HUES64 (cell line): ENCODE data around the gene AMBRA1.
"Not testable (repeated sequence)": the region's sequence is repeated elsewhere in the genome, so short reads cannot be mapped to it uniquely, and the experiment has no call there.

Source experiments
- H3K27ac ChIP-seq: 2 replicates; pipeline ENCODE4 v1.7.0; 2013; ENCODE audit warnings: low read depth, low read length, inconsistent platforms
- H3K27me3 ChIP-seq: 2 replicates; pipeline ENCODE4 v1.6.1; 2013; ENCODE audit warnings: mild to moderate bottlenecking, low read length; ENCODE audit not compliant: insufficient read depth
- H3K36me3 ChIP-seq: 2 replicates; pipeline ENCODE4 v1.6.1; 2013; ENCODE audit warnings: mild to moderate bottlenecking, low read length; ENCODE audit not compliant: insufficient read depth
- H3K4me1 ChIP-seq: 2 replicates; pipeline ENCODE4 v1.6.1; 2013; ENCODE audit warnings: mild to moderate bottlenecking, low read length, moderate library complexity; ENCODE audit not compliant: insufficient read depth
- H3K4me3 ChIP-seq: 2 replicates; pipeline ENCODE4 v1.5.1; 2013; ENCODE audit warnings: mild to moderate bottlenecking, low read length, moderate library complexity
- H3K9ac ChIP-seq: 2 replicates; pipeline ENCODE4 v1.6.1; 2013; ENCODE audit warnings: mild to moderate bottlenecking, low read depth, low read length
- H3K9me3 ChIP-seq: 2 replicates; pipeline ENCODE4 v1.6.1; 2013; ENCODE audit warnings: low read depth, low read length; ENCODE audit not compliant: insufficient read depth
- WGBS: fragments of 150-250, 120-280 bp; methylation state at CpG from one replicate; pipeline ENCODE4 v1.1.7; 2013; ENCODE audit warnings: missing lambda C conversion rate; 5-methylcytosine and 5-hydroxymethylcytosine counted together

The AMBRA1 gene

DNA sequence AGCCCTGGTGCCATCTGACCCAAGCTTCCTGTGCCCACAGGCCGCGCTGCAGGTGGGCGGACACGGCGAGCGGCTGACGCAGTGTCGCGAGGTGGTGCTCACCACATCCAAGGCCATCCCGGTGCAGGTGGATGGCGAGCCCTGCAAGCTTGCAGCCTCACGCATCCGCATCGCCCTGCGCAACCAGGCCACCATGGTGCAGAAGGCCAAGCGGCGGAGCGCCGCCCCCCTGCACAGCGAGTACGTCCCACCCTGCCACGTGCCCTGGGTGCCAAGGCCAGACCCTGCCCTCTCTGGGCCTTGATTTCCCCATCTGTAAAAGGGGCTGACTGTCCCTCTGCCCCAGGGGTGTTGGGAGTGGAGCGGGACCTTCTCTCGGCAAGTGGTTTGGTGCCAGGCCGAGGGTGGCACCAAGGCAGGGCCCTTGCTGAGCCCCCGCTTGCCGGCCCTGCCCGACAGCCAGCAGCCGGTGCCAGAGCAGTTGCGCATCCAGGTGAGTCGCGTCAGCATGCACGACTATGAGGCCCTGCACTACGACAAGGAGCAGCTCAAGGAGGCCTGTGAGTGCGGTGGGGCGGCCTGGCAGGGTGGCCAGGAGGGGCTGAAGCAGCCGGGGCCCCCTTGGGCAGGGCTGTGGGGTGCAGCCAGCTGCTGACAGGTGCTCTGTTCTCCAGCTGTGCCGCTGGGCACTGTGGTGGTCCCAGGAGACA lies 218.3 kb downstream of the AMBRA1 start:
- Histone ChIP-seq H3K27ac (no peak overlapping the region), H3K4me3 (no peak overlapping the region), H3K4me1 (peaks cover 8% of the 10 kb centered on the region; the same call in 1 of the 2 replicates), H3K9me3 (no peaks in the 10 kb centered on the region), H3K27me3 (no peaks in the 10 kb centered on the region), H3K36me3 (peaks cover 57% of the 10 kb centered on the region), H3K9ac (no peak overlapping the region)
- 97% methylated on average over 38 of the region's 38 CpGs for WGBS

GRCh38 chr11:46374815-46375214 lies 219.0 kb downstream of the AMBRA1 start:
- H3K27ac ChIP-seq = no peak overlapping the region
- no peak overlapping the region for H3K4me3 ChIP-seq
- peaks cover 64% of the 10 kb centered on the region for H3K36me3 ChIP-seq
- H3K9me3 ChIP-seq = no peaks in the 10 kb centered on the region
- H3K9ac ChIP-seq = no peak overlapping the region
- H3K27me3 ChIP-seq = no peaks in the 10 kb centered on the region
- 96% methylated on average over 15 of the region's 15 CpGs for WGBS
- peaks cover 12% of the 10 kb centered on the region; the same call in 1 of the 2 replicates for H3K4me1 ChIP-seq

DNA sequence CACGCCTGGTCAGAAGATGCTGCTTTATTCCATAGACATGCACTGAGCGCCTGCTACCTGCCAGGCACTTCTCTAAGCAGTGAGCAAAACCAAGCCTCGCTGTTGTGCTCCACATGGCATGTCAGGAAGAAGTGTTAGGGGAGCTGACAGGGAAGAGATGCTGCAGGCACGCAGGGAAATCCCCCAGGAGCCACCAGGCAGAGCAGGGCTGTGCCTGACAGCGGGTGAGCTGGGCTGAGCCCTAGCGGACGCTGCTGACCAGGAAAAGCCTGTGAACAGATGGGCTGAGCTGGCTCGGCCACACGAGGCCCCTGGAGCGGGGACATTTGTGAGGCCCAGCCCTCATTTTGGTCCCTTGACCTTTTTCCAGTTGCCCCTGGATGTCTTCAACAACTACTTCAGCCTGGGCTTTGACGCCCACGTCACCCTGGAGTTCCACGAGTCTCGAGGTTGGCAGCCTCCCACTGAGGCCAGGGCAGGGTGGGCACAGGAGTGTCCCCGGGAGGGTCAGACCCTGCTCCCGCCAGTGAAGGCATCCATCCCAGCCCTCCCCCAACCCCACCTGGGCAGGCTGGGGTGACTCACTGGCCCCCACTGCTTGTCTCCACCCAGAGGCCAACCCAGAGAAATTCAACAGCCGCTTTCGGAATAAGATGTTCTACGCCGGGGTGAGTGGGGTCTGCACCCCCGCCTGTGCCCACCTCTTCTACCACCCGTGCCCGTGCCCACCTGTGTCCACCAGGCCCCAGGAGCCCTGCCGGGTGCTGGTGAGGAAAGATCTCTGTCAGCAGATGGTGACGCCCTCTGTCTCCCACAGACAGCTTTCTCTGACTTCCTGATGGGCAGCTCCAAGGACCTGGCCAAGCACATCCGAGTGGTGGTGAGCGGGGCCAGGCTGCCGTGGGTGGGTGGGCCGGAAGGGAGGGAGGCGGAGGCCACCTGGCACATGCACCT lies 219.8 kb downstream of the AMBRA1 start:
- WGBS = 94% methylated on average over 30 of the region's 30 CpGs
- Histone ChIP-seq H3K4me1 (peaks cover 9% of the 10 kb centered on the region; the same call in 1 of the 2 replicates), H3K4me3 (no peak overlapping the region), H3K9ac (no peak overlapping the region), H3K27me3 (no peaks in the 10 kb centered on the region), H3K27ac (no peak overlapping the region), H3K36me3 (peaks cover 65% of the 10 kb centered on the region), H3K9me3 (no peaks in the 10 kb centered on the region)

- peaks cover 71% of the 10 kb centered on the region for H3K36me3 ChIP-seq
- H3K9me3 ChIP-seq, H3K27me3 ChIP-seq, H3K4me1 ChIP-seq, H3K27ac ChIP-seq, H3K4me3 ChIP-seq, H3K9ac ChIP-seq: not testable (repeated sequence)
- 95% methylated on average over 15 of the region's 15 CpGs for WGBS
Observed at GRCh38 chr11:46372501-46372900, 221.3 kb downstream of the AMBRA1 start.

GRCh38 chr11:46372086-46372485 lies 221.7 kb downstream of the AMBRA1 start:
- Histone ChIP-seq H3K36me3 (peaks cover 67% of the 10 kb centered on the region), H3K9ac (no peak overlapping the region), H3K9me3 (no peaks in the 10 kb centered on the region), H3K4me3 (no peak overlapping the region), H3K4me1 (peaks cover 7% of the 10 kb centered on the region; the same call in 1 of the 2 replicates), H3K27ac (no peak overlapping the region), H3K27me3 (no peaks in the 10 kb centered on the region)
- 90% methylated on average over 10 of the region's 10 CpGs for WGBS

DNA sequence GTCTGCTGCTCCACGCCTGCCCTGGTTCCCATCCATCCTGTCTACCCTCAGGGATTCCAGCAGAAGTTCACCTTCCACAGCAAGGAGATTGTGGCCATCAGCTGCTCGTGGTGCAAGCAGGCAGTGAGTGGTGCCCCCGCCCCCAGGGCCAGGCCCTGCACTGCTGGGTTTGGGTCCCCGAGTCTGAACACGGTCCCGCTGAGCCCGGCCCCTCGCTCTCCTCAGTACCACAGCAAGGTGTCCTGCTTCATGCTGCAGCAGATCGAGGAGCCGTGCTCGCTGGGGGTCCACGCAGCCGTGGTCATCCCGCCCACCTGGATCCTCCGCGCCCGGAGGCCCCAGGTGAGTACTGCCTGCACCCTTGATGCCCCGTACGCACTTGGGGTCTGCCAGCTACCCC lies 222.6 kb downstream of the AMBRA1 start:
- H3K36me3 ChIP-seq = peaks cover 60% of the 10 kb centered on the region
- WGBS = 93% methylated on average over 19 of the region's 19 CpGs
- H3K27ac ChIP-seq, H3K4me3 ChIP-seq, H3K9me3 ChIP-seq, H3K4me1 ChIP-seq, H3K9ac ChIP-seq, H3K27me3 ChIP-seq: not testable (repeated sequence)

DNA sequence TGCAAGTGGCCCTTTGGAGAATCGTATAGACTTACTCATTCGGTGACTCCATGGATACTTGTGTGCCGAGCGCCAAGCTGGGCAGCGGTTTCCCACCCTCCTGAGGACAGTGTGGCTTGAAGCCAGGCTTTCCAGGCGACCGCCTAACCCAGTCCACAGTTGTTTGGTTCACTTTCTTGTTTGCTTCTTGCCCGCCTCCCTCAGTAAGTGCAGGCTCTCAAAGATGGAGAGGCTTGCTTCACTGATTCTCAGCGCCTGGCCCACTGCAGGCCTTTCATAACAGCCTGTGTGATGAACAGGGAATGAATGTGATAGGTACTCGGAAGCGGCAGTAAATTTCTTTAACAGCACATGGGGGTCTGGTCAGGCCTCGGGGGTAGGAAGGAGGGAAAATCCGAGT lies 223.6 kb downstream of the AMBRA1 start:
- Histone ChIP-seq H3K4me3 (no peak overlapping the region), H3K4me1 (peaks cover 7% of the 10 kb centered on the region; the same call in 1 of the 2 replicates), H3K9ac (no peak overlapping the region), H3K27me3 (no peaks in the 10 kb centered on the region), H3K36me3 (peaks cover 49% of the 10 kb centered on the region), H3K27ac (0 out of 2 replicates have a peak overlapping the region, but pooled peaks have one; percentile 24), H3K9me3 (no peaks in the 10 kb centered on the region)
- WGBS = 97% methylated on average over 13 of the region's 13 CpGs

DNA sequence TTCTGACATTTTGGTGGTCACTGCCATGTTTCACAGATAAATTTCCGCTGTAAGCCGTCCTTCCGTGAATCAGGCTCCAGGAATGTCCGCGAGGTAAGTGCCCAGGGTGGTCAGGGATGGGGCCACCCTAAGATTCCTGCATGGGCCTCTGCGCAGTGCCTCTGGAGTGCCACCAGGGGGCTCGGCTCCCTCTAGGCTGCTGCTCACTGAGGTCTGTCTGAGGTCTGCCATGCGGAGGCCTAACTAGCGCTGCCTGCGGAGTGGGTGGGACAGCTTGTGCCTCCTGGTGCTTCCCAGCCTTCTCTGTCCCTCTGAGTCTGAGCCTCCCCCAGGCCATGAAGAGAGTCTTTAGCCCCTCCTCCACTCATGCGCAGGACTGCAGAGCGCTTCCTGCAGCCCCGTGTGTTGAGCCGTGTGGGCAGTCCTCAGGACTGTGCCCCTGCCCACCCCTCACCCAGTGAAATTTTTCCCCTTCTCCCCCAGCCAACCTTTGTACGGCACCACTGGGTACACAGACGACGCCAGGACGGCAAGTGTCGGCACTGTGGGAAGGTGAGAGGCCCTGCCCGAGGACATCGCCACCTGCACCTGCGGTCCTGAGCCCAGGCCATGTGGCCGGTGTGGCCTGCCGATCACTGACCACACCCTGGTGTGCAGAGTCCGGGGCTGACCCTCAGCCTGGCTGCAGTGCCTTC lies 224.2 kb downstream of the AMBRA1 start:
- Histone ChIP-seq H3K36me3 (peaks cover 43% of the 10 kb centered on the region), H3K9ac (no peak overlapping the region), H3K27ac (peak overlapping the region; percentile 24; the same call in 1 of the 2 replicates), H3K4me3 (no peak overlapping the region), H3K27me3 (no peaks in the 10 kb centered on the region), H3K9me3 (no peaks in the 10 kb centered on the region), H3K4me1 (peaks cover 7% of the 10 kb centered on the region; the same call in 1 of the 2 replicates)
- WGBS = 59% methylated on average over 25 of the region's 25 CpGs

DNA sequence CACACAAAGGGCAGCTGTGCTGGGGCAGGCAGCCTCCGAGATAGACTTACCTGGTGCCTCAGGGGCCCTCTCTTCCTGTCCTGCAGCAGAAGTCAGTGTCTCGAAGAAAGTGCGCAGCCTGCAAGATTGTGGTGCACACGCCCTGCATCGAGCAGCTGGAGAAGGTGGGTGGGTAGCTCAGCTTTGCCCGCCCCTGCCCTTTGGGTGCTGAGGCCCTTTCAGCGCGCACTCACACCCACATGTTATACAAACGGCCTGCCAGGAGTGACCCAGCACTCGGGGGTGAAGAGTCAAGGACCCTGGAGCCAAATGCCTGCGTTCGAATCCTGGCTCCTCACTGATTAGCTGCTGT lies 225.9 kb downstream of the AMBRA1 start:
- H3K9me3 ChIP-seq = no peaks in the 10 kb centered on the region
- 90% methylated on average over 12 of the region's 12 CpGs for WGBS
- H3K36me3 ChIP-seq = peaks cover 32% of the 10 kb centered on the region
- no peak overlapping the region for H3K27ac ChIP-seq
- H3K9ac ChIP-seq = no peak overlapping the region
- H3K27me3 ChIP-seq = no peaks in the 10 kb centered on the region
- peaks cover 9% of the 10 kb centered on the region; the same call in 1 of the 2 replicates for H3K4me1 ChIP-seq
- H3K4me3 ChIP-seq = no peak overlapping the region

DNA sequence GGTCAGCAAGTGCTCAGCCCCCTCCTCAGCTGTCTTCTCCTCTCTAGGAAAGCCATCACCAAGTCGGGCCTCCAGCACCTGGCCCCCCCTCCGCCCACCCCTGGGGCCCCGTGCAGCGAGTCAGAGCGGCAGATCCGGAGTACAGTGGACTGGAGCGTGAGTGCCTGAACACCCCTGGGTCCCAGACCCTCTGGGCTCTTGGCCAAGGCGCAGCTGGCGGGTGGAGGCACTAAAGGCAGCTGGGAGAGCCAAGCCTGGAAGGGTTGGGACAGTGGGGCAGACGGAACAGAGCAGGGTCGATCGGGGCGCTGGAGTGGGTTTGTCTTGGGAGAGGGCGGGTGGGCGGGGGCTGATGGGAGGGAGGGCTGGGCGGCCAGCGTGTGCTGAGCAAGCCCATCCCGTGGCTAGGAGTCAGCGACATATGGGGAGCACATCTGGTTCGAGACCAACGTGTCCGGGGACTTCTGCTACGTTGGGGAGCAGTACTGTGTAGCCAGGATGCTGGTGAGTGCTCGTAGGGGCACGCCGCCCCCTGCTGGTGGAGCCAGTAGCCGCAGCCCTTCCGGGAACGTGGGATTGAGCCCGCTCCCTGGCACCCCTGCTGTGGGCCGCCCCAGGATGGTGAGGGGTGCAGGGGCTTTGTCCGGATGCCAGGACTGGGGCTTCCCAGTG lies 226.4 kb downstream of the AMBRA1 start:
- 49% methylated on average over 32 of the region's 32 CpGs for WGBS
- H3K9ac ChIP-seq = no peak overlapping the region
- H3K4me3 ChIP-seq = no peak overlapping the region
- no peaks in the 10 kb centered on the region for H3K9me3 ChIP-seq
- peaks cover 12% of the 10 kb centered on the region; the same call in 1 of the 2 replicates for H3K4me1 ChIP-seq
- H3K27ac ChIP-seq = no peak overlapping the region
- H3K36me3 ChIP-seq = peaks cover 28% of the 10 kb centered on the region
- H3K27me3 ChIP-seq = no peaks in the 10 kb centered on the region
